Cardiac ventricle fibroblast (primary cell): Measurements from ENCODE around the gene ZNF143. TPM values are rescaled to one million over a fixed set of nuclear protein-coding genes. Genes with fewer than 3 reads are reported as not detected.

Experiments used
- total RNA-seq: library from RNA; depleted of rRNA; stranded (reverse); fragments of >200 nt; gene quantifications from 2 replicates; pipeline ENCODE4 v1.2.3, GENCODE V29; 2015

ZNF143 gene
- 10.1 and 10.5 TPM in 2 replicates for total RNA-seq

DNA sequence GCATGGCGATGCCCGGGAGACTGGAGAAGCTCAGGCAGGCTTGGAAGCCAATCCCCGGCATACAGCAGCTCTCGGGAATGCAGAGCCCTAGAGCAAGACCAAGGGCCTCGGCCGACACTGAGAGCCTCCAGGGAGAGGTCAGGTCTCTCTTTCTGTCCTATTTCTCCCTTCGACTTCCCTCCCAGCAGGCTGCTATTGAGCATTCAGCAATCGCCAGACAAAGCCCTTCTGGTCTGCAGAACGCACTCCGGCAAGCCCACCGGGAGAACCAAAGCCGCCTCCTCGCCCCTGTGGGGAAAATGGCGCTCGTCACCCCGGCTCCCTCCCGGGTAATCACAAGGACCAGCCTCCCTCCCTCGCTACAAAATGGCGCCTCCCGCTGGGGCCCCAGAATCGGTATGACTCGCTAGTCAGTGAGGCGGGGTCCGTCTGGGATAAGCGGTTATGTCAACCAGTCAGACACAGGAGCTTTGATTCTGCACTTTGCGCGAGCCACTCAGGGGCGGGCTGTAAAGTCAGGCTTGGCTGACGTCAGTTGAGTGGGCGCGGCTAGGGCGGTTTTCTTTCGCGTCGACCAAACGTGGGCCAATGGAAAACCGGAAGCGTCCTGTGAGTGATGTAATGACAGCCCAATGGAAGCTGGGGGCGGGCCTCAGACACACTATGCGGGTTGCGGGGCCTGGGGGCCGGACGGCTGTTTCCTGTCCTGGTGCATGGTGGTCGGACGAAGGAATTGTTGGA, at the start of gene ZNF143:
ZNF143 (plus strand) TSS at position 691 of the 741 bp plus-strand sequence. CDS start 10,297 bp downstream, outside the sequence.

DNA sequence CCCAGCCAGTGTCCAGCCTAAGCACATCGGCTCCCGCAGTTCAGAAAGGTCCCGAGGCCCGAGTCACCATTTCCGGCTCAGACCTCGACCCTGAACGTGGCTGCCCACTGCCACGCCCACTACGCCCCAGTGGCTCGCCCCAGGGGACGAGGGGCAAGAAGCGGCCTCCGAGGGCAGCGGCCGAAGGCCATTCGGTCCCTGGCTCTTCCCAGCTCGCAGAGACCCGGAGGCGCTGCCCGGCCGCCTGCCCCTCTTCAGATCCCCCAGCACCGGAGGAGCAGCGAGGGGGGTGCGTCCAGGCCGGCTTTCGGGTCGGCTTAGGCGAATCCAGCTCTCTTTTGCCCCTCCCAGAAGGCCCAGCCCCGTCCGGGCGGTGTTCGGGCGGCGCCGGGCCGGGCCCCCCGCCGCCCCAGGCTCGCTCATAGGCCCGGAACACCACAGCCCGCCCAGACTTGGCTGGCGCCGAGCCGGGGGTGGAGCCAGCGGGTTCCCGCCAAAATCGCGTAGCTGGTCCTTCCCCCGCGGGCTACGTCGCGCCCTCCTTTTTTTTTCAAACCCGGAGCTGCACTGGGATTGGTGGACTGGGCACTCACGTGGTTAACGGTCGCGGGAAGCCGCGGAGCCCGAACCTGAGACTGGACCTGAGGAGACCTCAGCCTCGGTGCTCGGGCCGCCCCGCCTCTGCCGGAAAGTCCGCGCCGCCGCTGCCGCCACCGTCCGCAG, 112.4 kb downstream of the ZNF143 start, which contains the start of gene WEE1:
WEE1 (plus strand) TSS at position 619 of the 723 bp plus-strand sequence. CDS start 264 bp downstream, outside the sequence.

Other genes with a start within 250 kb of the ZNF143 start
- gene DENND5A, start 195.7 kb upstream of the ZNF143 start, total RNA-seq, result 55.0 and 55.3 TPM in 2 replicates
- 19.8 and 25.8 TPM in 2 replicates for gene TMEM41B, start 146.4 kb upstream of the ZNF143 start, total RNA-seq
- 58.9 and 61.8 TPM in 2 replicates for gene IPO7, start 76.4 kb upstream of the ZNF143 start, total RNA-seq
- gene WEE1, start 112.7 kb downstream of the ZNF143 start, total RNA-seq, result 15.4 and 22.6 TPM in 2 replicates
- gene SWAP70, start 203.1 kb downstream of the ZNF143 start, total RNA-seq, result 16.3 and 17.3 TPM in 2 replicates